DOHH2 (cell line): ENCODE data around the gene ZNF385D.

Experiments used
- H3F3A ChIP-seq: fragments of 200-600 bp; sonication (generic), shearing (Covaris generic); 2 replicates; pipeline ENCODE4 v1.6.0; 2016; ENCODE audit warnings: antibody characterized with exemption, mild to moderate bottlenecking; ENCODE audit not compliant: control insufficient read depth, insufficient read depth
- H3K27ac ChIP-seq: fragments of 200-600 bp; sonication (generic); 2 replicates; pipeline ENCODE4 v1.5.1; 2014; ENCODE audit warnings: low read depth, mild to moderate bottlenecking, low read length, moderate library complexity
- H3K27me3 ChIP-seq: fragments of 200-600 bp; sonication (generic); 2 replicates; pipeline ENCODE4 v1.6.1; 2014; ENCODE audit warnings: mild to moderate bottlenecking, low read length, mixed read lengths; ENCODE audit not compliant: control insufficient read depth
- H3K36me3 ChIP-seq: fragments of 200-600 bp; sonication (generic); 2 replicates; pipeline ENCODE4 v1.6.1; 2014; ENCODE audit warnings: mild to moderate bottlenecking, low read length, moderate library complexity, mixed read lengths; ENCODE audit not compliant: control insufficient read depth
- H3K4me1 ChIP-seq: fragments of 200-600 bp; sonication (generic); 2 replicates; pipeline ENCODE4 v1.6.1; 2014; ENCODE audit warnings: mild to moderate bottlenecking, low read length, mixed read lengths; ENCODE audit not compliant: control insufficient read depth
- H3K4me2 ChIP-seq: fragments of 200-600 bp; sonication (generic); 2 replicates; pipeline ENCODE4 v1.6.0; 2014; ENCODE audit warnings: mild to moderate bottlenecking, low read length, moderate library complexity
- H3K4me3 ChIP-seq: fragments of 200-600 bp; sonication (generic); 2 replicates; pipeline ENCODE4 v1.5.1; 2014; ENCODE audit warnings: mild to moderate bottlenecking, low read length, mixed read lengths
- H3K79me2 ChIP-seq: fragments of 200-600 bp; sonication (generic); 2 replicates; pipeline ENCODE4 v1.6.1; 2014; ENCODE audit warnings: mild to moderate bottlenecking, low read length, mixed read lengths; ENCODE audit not compliant: control insufficient read depth
- H3K9me2 ChIP-seq: fragments of 200-600 bp; sonication (generic); replicated peaks from 2 replicates; pipeline ENCODE4 v1.6.1; 2014; ENCODE audit warnings: mild to moderate bottlenecking, low read length, mixed read lengths; ENCODE audit not compliant: control insufficient read depth
- H3K9me3 ChIP-seq: fragments of 200-600 bp; sonication (generic); 2 replicates; pipeline ENCODE4 v1.6.1; 2014; ENCODE audit warnings: antibody characterized with exemption, low read length, mixed read lengths; ENCODE audit not compliant: control insufficient read depth, insufficient read depth
- H4K20me1 ChIP-seq: fragments of 200-600 bp; sonication (generic); 2 replicates; pipeline ENCODE4 v1.6.0; 2014; ENCODE audit warnings: low read depth, mild to moderate bottlenecking, antibody characterized with exemption, low read length, moderate library complexity; ENCODE audit not compliant: control insufficient read depth, insufficient read depth
- EZH2phosphoT487 ChIP-seq: fragments of 200-600 bp; sonication (generic); IDR thresholded peaks from 2 replicates; pipeline ENCODE4 v1.6.1; 2017; ENCODE audit warnings: borderline replicate concordance, mild to moderate bottlenecking, antibody characterized with exemption, low read length, moderate library complexity, mixed read lengths
- TF ChIP-seq, protein P1 (sequence below): fragments of 200-600 bp; sonication (generic); IDR thresholded peaks from one replicate; pipeline ENCODE4 v1.5.1; 2014; ENCODE audit warnings: antibody characterized with exemption, mild to moderate bottlenecking, low read depth, low read length; ENCODE audit not compliant: poor library complexity, severe bottlenecking

Gene ZNF385D

DNA sequence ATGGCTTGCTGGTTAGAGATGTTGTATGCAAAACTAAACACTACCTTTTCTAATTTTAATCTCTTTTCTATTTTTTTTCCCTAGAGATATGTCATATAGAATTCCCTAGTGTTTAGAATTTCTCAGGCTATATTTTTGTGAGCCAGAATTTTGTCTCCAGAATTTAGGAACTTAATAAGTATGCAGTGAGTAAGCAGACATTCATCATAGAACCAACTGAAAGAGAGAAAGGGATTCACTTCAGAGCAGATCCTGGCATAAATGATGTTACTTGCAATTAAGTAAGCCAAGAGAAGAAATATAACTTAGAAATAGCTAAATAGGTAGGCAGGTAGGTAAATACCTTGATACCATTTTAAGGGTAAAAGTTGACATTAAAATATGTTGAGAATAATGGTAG lies 288.9 kb downstream of the ZNF385D start:
- Histone ChIP-seq H3K4me2 (no peak overlapping the region), H3K79me2 (no peaks in the 10 kb centered on the region), H3K9me3 (no peaks in the 10 kb centered on the region), H3K27me3 (no peaks in the 10 kb centered on the region), H4K20me1 (no peaks in the 10 kb centered on the region), H3K9me2 (no peaks in the 10 kb centered on the region), H3F3A (no peaks in the 10 kb centered on the region), H3K27ac (no peak overlapping the region), H3K36me3 (no peaks in the 10 kb centered on the region), H3K4me1 (no peaks in the 10 kb centered on the region), H3K4me3 (no peak overlapping the region)
- TF ChIP-seq EZH2phosphoT487: no peak

DNA sequence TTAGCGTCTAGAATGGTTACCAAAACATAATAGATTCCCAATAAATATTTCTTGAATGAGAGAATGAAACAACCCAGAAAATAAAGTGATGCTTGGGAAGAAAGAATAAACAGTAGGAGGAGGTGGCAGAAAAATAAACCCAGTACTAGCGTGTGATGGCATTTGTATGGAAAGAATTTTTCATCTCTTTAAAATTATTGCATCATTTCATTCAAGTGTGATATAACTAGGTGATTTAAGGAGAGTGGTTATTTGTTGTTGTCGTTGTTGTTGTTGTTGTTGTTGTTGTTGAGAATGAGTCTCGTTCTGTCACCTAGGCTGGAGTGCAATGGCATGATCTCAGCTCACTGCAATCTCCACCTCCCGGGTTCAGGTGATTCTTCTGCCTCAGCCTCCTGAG lies 293.9 kb downstream of the ZNF385D start:
- Histone ChIP-seq H3K9me3 (peaks cover 2% of the 10 kb centered on the region; the same call in 1 of the 2 replicates), H3K27ac (no peak overlapping the region), H3K4me2 (no peak overlapping the region), H3K79me2 (no peaks in the 10 kb centered on the region), H3K9me2 (no peaks in the 10 kb centered on the region), H3K4me1 (no peaks in the 10 kb centered on the region), H3K36me3 (no peaks in the 10 kb centered on the region), H3K4me3 (no peak overlapping the region), H3F3A (no peaks in the 10 kb centered on the region), H3K27me3 (no peaks in the 10 kb centered on the region), H4K20me1 (no peaks in the 10 kb centered on the region)
- TF ChIP-seq, protein P1, sequence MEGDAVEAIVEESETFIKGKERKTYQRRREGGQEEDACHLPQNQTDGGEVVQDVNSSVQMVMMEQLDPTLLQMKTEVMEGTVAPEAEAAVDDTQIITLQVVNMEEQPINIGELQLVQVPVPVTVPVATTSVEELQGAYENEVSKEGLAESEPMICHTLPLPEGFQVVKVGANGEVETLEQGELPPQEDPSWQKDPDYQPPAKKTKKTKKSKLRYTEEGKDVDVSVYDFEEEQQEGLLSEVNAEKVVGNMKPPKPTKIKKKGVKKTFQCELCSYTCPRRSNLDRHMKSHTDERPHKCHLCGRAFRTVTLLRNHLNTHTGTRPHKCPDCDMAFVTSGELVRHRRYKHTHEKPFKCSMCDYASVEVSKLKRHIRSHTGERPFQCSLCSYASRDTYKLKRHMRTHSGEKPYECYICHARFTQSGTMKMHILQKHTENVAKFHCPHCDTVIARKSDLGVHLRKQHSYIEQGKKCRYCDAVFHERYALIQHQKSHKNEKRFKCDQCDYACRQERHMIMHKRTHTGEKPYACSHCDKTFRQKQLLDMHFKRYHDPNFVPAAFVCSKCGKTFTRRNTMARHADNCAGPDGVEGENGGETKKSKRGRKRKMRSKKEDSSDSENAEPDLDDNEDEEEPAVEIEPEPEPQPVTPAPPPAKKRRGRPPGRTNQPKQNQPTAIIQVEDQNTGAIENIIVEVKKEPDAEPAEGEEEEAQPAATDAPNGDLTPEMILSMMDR: no peak
- TF ChIP-seq EZH2phosphoT487: no peak

DNA sequence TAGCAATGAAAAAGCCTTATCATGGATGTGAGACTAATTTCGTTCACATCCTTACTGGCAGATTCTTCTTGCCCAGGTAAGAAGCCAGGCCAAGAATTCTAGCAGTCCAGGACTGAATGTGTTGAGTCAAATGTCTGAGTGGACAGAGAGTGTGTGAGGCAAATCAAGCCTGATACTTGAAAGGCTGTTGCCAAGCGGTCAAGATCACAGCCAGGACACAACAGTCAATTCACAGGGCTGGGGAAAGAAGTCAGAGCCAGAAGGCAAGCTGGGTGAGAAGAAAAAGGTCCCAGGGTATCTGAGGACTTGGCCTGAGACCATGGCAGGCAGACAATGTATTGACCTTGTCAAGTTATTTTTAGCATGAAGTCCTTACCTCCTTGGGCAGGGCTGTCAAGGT lies 301.3 kb downstream of the ZNF385D start:
- Histone ChIP-seq H3K79me2 (no peaks in the 10 kb centered on the region), H3K9me2 (no peaks in the 10 kb centered on the region), H3K27ac (no peak overlapping the region), H3K4me1 (no peaks in the 10 kb centered on the region), H3K9me3 (peaks cover 2% of the 10 kb centered on the region; the same call in 1 of the 2 replicates), H3K27me3 (no peaks in the 10 kb centered on the region), H3F3A (no peaks in the 10 kb centered on the region), H3K4me3 (no peak overlapping the region), H3K4me2 (no peak overlapping the region), H4K20me1 (no peaks in the 10 kb centered on the region), H3K36me3 (no peaks in the 10 kb centered on the region)
- TF ChIP-seq, protein P1: no peak
- no peak for TF ChIP-seq EZH2phosphoT487

DNA sequence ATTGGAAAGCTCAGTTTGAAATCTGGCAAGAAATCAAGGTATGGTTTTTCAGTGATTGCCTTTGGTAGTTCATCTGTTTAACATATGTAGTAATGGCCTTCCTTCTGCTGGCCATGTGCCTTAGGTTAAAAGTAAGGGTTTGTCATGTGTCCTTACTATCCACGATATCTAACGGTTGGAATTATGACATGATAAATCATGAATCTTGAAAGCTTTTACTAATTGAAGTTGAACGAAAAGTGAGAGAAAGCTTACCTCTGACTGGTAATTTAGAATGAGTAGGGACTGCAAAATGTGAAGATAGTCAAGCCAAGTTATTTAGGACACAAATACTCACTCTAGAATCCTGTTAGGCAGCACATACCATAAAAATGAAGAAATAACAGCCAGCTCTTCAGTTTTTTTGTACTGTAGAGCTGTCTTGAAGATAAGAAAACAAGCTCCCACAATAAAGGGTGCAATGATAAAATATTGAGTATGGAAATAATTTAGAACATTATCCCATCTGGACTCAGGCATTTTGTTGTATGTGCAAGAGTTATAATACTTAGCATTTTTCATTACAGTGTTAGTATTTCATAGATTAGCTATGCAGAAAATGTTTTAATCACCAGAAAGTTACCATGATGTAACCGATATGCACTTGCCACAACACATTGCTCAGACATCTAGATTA lies 303.4 kb downstream of the ZNF385D start:
- no peak overlapping the region for H3K4me2 ChIP-seq
- no peaks in the 10 kb centered on the region for H3K79me2 ChIP-seq
- no peaks in the 10 kb centered on the region for H3K4me1 ChIP-seq
- no peaks in the 10 kb centered on the region for H3K9me2 ChIP-seq
- H3K27me3 ChIP-seq: no peaks in the 10 kb centered on the region
- H3F3A ChIP-seq: no peaks in the 10 kb centered on the region
- no peaks in the 10 kb centered on the region for H3K36me3 ChIP-seq
- H3K27ac ChIP-seq: no peak overlapping the region
- H4K20me1 ChIP-seq: no peaks in the 10 kb centered on the region
- no peak overlapping the region for H3K4me3 ChIP-seq
- H3K9me3 ChIP-seq: no peaks in the 10 kb centered on the region
- TF ChIP-seq, protein P1: no peak
- TF ChIP-seq EZH2phosphoT487: no peak
